SK-N-SH (cell line): ENCODE data around the gene INTS1. TPM values are rescaled to one million over a fixed set of nuclear protein-coding genes. Genes with fewer than 3 reads are reported as not detected.
A peak's percentile ranks its signal among the peaks of the same experiment; 100 is the strongest.

Experiments used
- CTCF ChIA-PET: fragments of 300-600, 350-600 bp; formaldehyde crosslinking; extraction: SDS; loops from one replicate; lab custom pipeline; 2021; lab: Yijun Ruan, JAX
- POLR2A ChIA-PET: fragments of 350-600 bp; sonication (Branson Sonifier 250); formaldehyde crosslinking; extraction: SDS; loops from one replicate; lab custom pipeline; 2020; ENCODE audit warnings: antibody characterized with exemption, inconsistent platforms; lab: Yijun Ruan, JAX
- DNase-seq: peaks from one replicate; pipeline ENCODE4 v3.0.0; 2012
- H2AFZ ChIP-seq: fragments of 200-600 bp; sonication (generic); 2 replicates; pipeline ENCODE4 v1.8.1; 2016; ENCODE audit warnings: antibody characterized with exemption, mild to moderate bottlenecking, low read depth
- H3F3A ChIP-seq: fragments of 200-600 bp; sonication (generic); replicated peaks from 2 replicates; pipeline ENCODE3; 2016; ENCODE audit warnings: antibody characterized with exemption, mild to moderate bottlenecking; ENCODE audit not compliant: insufficient read depth
- H3K27ac ChIP-seq, 2 experiments: fragments of 200-500 bp in 1 of 2; fragments of 200-600 bp in 1 of 2; sonication (Bioruptor generic) in 1 of 2; sonication (generic), shearing (Covaris generic) in 1 of 2; 2 replicates each; pipeline versions ENCODE4 v1.5.1 to v1.6.1; 2014 to 2016; ENCODE audit warnings: low read depth in 2 of 2, inconsistent platforms in 1 of 2, low read length in 1 of 2, mild to moderate bottlenecking in 1 of 2, mixed read lengths in 1 of 2
- H3K27me3 ChIP-seq: fragments of 200-600 bp; sonication (generic), shearing (Covaris generic); 2 replicates; pipeline ENCODE4 v1.6.1; 2016; ENCODE audit warnings: mixed run types; ENCODE audit not compliant: insufficient read depth
- H3K36me3 ChIP-seq, 2 experiments: fragments of 200-500 bp in 1 of 2; fragments of 200-600 bp in 1 of 2; sonication (Bioruptor generic) in 1 of 2; sonication (generic) in 1 of 2; replicated peaks in 1 of 2; 2 replicates each; pipeline versions ENCODE3 to v1.5.1; 2014 to 2016; ENCODE audit warnings: low read length in 1 of 2, mild to moderate bottlenecking in 1 of 2; ENCODE audit not compliant: insufficient read depth in 2 of 2, control insufficient read depth in 1 of 2
- H3K4me1 ChIP-seq, 2 experiments: fragments of 200-500 bp in 1 of 2; fragments of 200-600 bp in 1 of 2; sonication (Bioruptor generic) in 1 of 2; sonication (generic), shearing (Covaris generic) in 1 of 2; 2 replicates each; pipeline versions ENCODE4 v1.5.1 to v1.6.1; 2014 to 2016; ENCODE audit warnings: low read depth in 1 of 2, low read length in 1 of 2, mixed run types in 1 of 2; ENCODE audit not compliant: insufficient read depth in 2 of 2, control insufficient read depth in 1 of 2
- H3K4me2 ChIP-seq: fragments of 200-600 bp; sonication (generic), shearing (Covaris generic); 2 replicates; pipeline ENCODE4 v1.6.1; 2017; ENCODE audit warnings: mixed run types
- H3K4me3 ChIP-seq, 2 experiments: fragments of 200-500 bp in 1 of 2; fragments of 200-600 bp in 1 of 2; sonication (Bioruptor generic) in 1 of 2; sonication (generic), shearing (Covaris generic) in 1 of 2; 2 replicates each; pipeline versions ENCODE4 v1.5.1 to v1.8.1; 2014 to 2016; ENCODE audit warnings: low read depth in 2 of 2, inconsistent platforms in 1 of 2, low read length in 1 of 2, mild to moderate bottlenecking in 1 of 2, mixed read lengths in 1 of 2, moderate library complexity in 1 of 2
- H3K79me2 ChIP-seq: fragments of 200-600 bp; sonication (generic); 2 replicates; pipeline ENCODE4 v1.8.1; 2017; ENCODE audit warnings: mild to moderate bottlenecking; ENCODE audit not compliant: insufficient read depth
- H3K9ac ChIP-seq: fragments of 200-600 bp; sonication (generic); 2 replicates; pipeline ENCODE4 v1.6.1; 2017; ENCODE audit warnings: mixed run types
- H3K9me2 ChIP-seq: fragments of 200-600 bp; sonication (generic); 2 replicates; pipeline ENCODE4 v1.6.1; 2017; ENCODE audit warnings: mixed run types
- H3K9me3 ChIP-seq: fragments of 200-600 bp; sonication (generic); 2 replicates; pipeline ENCODE4 v1.6.1; 2017; ENCODE audit warnings: mixed run types, mild to moderate bottlenecking, moderate library complexity
- H4K20me1 ChIP-seq: fragments of 200-600 bp; sonication (generic); 2 replicates; pipeline ENCODE4 v1.6.1; 2017; ENCODE audit warnings: mild to moderate bottlenecking, mixed run types; ENCODE audit not compliant: insufficient read depth
- CTCF ChIP-seq: fragments of 200-600 bp; sonication (generic); IDR thresholded peaks from 2 replicates; pipeline ENCODE4 v1.6.1; 2017; ENCODE audit warnings: antibody characterized with exemption, mild to moderate bottlenecking, moderate library complexity
- ELF1 ChIP-seq: IDR thresholded peaks from 2 replicates; pipeline ENCODE4 v1.4.0; 2012
- EZH2phosphoT487 ChIP-seq: fragments of 200-600 bp; sonication (generic); IDR thresholded peaks from 2 replicates; pipeline ENCODE4 v1.6.1; 2017; ENCODE audit warnings: low read depth, mixed run types, mild to moderate bottlenecking, antibody characterized with exemption, moderate library complexity, borderline replicate concordance
- FOSL2 ChIP-seq: IDR thresholded peaks from 2 replicates; pipeline ENCODE4 v1.4.0; 2012; ENCODE audit warnings: low read depth, mild to moderate bottlenecking, moderate library complexity, borderline replicate concordance
- FOXM1 ChIP-seq: IDR thresholded peaks from 2 replicates; pipeline ENCODE4 v1.4.0; 2012; ENCODE audit warnings: low read depth, mild to moderate bottlenecking
- GABPA ChIP-seq: IDR thresholded peaks from 2 replicates; pipeline ENCODE4 v1.4.0; 2012; ENCODE audit warnings: low read depth, mild to moderate bottlenecking
- GATA2 ChIP-seq: sonication (generic); formaldehyde crosslinking; IDR thresholded peaks from 2 replicates; pipeline ENCODE4 v1.5.0; 2020; ENCODE audit warnings: mild to moderate bottlenecking, missing genetic modification reagents
- JUND ChIP-seq: IDR thresholded peaks from 2 replicates; pipeline ENCODE4 v1.4.0; 2012
- MAX ChIP-seq: IDR thresholded peaks from 2 replicates; pipeline ENCODE4 v1.4.0; 2012; ENCODE audit warnings: low read depth
- NFIC ChIP-seq: IDR thresholded peaks from 2 replicates; pipeline ENCODE4 v1.4.0; 2012; ENCODE audit warnings: borderline replicate concordance
- PBX3 ChIP-seq: IDR thresholded peaks from 2 replicates; pipeline ENCODE4; 2012
- RCOR1 ChIP-seq: fragments of 150-350 bp; IDR thresholded peaks from 2 replicates; pipeline ENCODE4 v1.6.1; 2017; ENCODE audit warnings: antibody characterized with exemption, low read length
- REST ChIP-seq: IDR thresholded peaks from 2 replicates; pipeline ENCODE4 v1.6.1; 2012; ENCODE audit warnings: mild to moderate bottlenecking, low read depth, low read length, moderate library complexity
- RFX5 ChIP-seq: IDR thresholded peaks from 2 replicates; pipeline ENCODE4 v1.6.1; 2012; ENCODE audit warnings: mild to moderate bottlenecking, improper control_type of control experiment, low read length
- SIN3A ChIP-seq: IDR thresholded peaks from 2 replicates; pipeline ENCODE4 v1.6.1; 2012; ENCODE audit warnings: low read depth, mild to moderate bottlenecking, low read length, moderate library complexity, borderline replicate concordance
- SMC3 ChIP-seq: IDR thresholded peaks from 2 replicates; pipeline ENCODE4 v1.6.1; 2012; ENCODE audit warnings: low read depth, low read length, improper control_type of control experiment
- TAF1 ChIP-seq: IDR thresholded peaks from 2 replicates; pipeline ENCODE4 v1.6.1; 2012; ENCODE audit warnings: low read depth, mild to moderate bottlenecking, low read length, moderate library complexity, borderline replicate concordance
- TEAD4 ChIP-seq: IDR thresholded peaks from 2 replicates; pipeline ENCODE4 v1.4.0; 2012; ENCODE audit warnings: mild to moderate bottlenecking, borderline replicate concordance; ENCODE audit not compliant: insufficient read depth
- USF2 ChIP-seq: fragments of 150-350 bp; IDR thresholded peaks from 2 replicates; pipeline ENCODE4 v1.6.1; 2017; ENCODE audit warnings: antibody characterized with exemption, low read length, low read depth, borderline replicate concordance
- ZBTB33 ChIP-seq: IDR thresholded peaks from 2 replicates; pipeline ENCODE4 v1.4.0; 2012; ENCODE audit warnings: low read depth, borderline replicate concordance
- WGBS: methylation state at CpG from one replicate; pipeline ENCODE4 v1.1.6; 2017; ENCODE audit warnings: low lambda C conversion rate; 5-methylcytosine and 5-hydroxymethylcytosine counted together
- polyA plus RNA-seq, 3 experiments: library from polyadenylated mRNA; depleted of rRNA; stranded (reverse); fragments of >200 nt; gene quantifications; 2 replicates each; pipeline ENCODE4 v1.2.3, GENCODE V29; 2012

Gene INTS1
- polyA plus RNA-seq, 1 of the 3 experiments (the other 2 are of a cell fraction) = 48.1 TPM

- TF ChIP-seq PBX3 = peak; percentile 27; the same call in 1 of the 2 replicates
- no peak; the same call in 1 of the 2 replicates for TF ChIP-seq NFIC
- TF ChIP-seq ELF1 = peak; percentile 49; the same call in 1 of the 2 replicates
- TF ChIP-seq SIN3A = no peak
- TF ChIP-seq RCOR1 = no peak
- peak; percentile 89 for TF ChIP-seq FOSL2
Observed at GRCh38 chr7:1532456-1533254, 28.5 kb upstream of the INTS1 start (continued).

GRCh38 chr7:1531979-1532455, 27.8 kb upstream of the INTS1 start:
- POLR2A ChIA-PET = no interaction called here
- CTCF ChIA-PET = interaction anchor here (0.6 kb wide), 1 partner anchor 27 kb away, joined by 3 read pairs; no protein-coding TSS in a partner anchor
- WGBS = 69% methylated on average over 10 of the region's 10 CpGs
- TF ChIP-seq TAF1 = no peak
- TF ChIP-seq REST = no peak
- no peak for TF ChIP-seq FOXM1
- TF ChIP-seq TEAD4 = no peak
- no peak for TF ChIP-seq ZBTB33
- no peak for TF ChIP-seq JUND
- TF ChIP-seq CTCF = no peak
- TF ChIP-seq NFIC = no peak
- no peak for TF ChIP-seq GABPA
- no peak for TF ChIP-seq SIN3A
- no peak for TF ChIP-seq EZH2phosphoT487
- TF ChIP-seq RFX5 = no peak
- TF ChIP-seq GATA2 (CRISPR knock-in tag) = no peak
- no peak for TF ChIP-seq SMC3
- TF ChIP-seq MAX = no peak
- no peak for TF ChIP-seq USF2
- no peak for TF ChIP-seq ELF1

More at GRCh38 chr7:1531979-1532455, 27.8 kb upstream of the INTS1 start:
- Histone ChIP-seq H3K4me2 (peak overlapping the region; percentile 92), H3K27me3 (no peaks in the 10 kb centered on the region), H3K36me3 (no peaks in the 10 kb centered on the region), H3K9ac (peak overlapping the region; percentile 62; the same call in 1 of the 2 replicates), H3K4me1 (peaks cover 36 to 38% of the 10 kb centered on the region in 2 experiments; a peak in 3 of 4 replicates), H3K4me3 (peak overlapping the region; percentile 55 to 66; a peak in 3 of 4 replicates), H3K9me3 (no peaks in the 10 kb centered on the region), H2AFZ (no peak overlapping the region), H3K79me2 (peaks cover 61% of the 10 kb centered on the region), H3F3A (peaks cover 39% of the 10 kb centered on the region), H3K27ac (peak overlapping the region; percentile 30 to 97; a peak in 3 of 4 replicates), H4K20me1 (peaks cover 13% of the 10 kb centered on the region; the same call in 1 of the 2 replicates), H3K9me2 (no peaks in the 10 kb centered on the region)
- DNase-seq = no peak
